ENCODE measurements around the gene DISP3. TPM values are rescaled to one million over a fixed set of nuclear protein-coding genes. Genes with fewer than 3 reads are reported as not detected.

Gene DISP3
- total RNA-seq, 3 donors from 2014 or later (not counting 1 experiment from before 2014, with no cell fraction given), result 0.24 to 0.68 (median 0.60) TPM

DNA sequence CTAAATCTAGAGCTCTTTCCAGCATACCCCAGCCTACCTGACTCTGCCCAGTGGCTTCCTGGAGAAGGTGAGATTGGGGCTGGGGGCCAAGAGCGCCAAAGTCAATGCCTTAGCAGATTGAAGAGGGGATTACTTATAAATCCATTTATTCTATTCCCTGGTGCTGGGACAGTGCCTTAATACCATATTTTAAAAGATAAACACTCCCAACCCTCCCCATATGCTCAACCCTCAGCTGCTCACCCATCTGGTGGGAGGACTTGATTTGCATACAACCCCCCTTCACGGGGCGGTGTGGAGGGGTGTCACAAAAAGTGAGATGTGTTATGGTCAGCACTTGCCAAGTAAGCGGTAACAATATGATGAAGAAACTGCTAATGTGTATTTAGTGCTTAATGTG lies 3.2 kb upstream of the DISP3 start:
- peaks cover 14 to 24% of the 10 kb centered on the region in 2 donors for H3K27me3 Mint-ChIP-seq (ENCODE audit: low read depth in 2 of 2)
- peaks cover 5 to 17% of the 10 kb centered on the region in 2 donors for H3K4me1 Mint-ChIP-seq
- DNase-seq (no peak), ATAC-seq (no peak)
- 76% methylated on average over 3 of the region's 4 CpGs for WGBS (ENCODE audit: insufficient coverage)
- H3K27ac Mint-ChIP-seq, result no peak overlapping the region
- peaks cover 20% of the 10 kb centered on the region for H3K27me3 ChIP-seq (ENCODE audit: control insufficient read depth, insufficient read depth, low read length)
- no peak overlapping the region for H3K27ac ChIP-seq (ENCODE audit: low read length)
- no peak overlapping the region for H3K4me3 Mint-ChIP-seq
- no peaks in the 10 kb centered on the region for H3K9me3 Mint-ChIP-seq
- H3K36me3 Mint-ChIP-seq, result no peaks in the 10 kb centered on the region
- TF ChIP-seq, protein P1, sequence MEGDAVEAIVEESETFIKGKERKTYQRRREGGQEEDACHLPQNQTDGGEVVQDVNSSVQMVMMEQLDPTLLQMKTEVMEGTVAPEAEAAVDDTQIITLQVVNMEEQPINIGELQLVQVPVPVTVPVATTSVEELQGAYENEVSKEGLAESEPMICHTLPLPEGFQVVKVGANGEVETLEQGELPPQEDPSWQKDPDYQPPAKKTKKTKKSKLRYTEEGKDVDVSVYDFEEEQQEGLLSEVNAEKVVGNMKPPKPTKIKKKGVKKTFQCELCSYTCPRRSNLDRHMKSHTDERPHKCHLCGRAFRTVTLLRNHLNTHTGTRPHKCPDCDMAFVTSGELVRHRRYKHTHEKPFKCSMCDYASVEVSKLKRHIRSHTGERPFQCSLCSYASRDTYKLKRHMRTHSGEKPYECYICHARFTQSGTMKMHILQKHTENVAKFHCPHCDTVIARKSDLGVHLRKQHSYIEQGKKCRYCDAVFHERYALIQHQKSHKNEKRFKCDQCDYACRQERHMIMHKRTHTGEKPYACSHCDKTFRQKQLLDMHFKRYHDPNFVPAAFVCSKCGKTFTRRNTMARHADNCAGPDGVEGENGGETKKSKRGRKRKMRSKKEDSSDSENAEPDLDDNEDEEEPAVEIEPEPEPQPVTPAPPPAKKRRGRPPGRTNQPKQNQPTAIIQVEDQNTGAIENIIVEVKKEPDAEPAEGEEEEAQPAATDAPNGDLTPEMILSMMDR (IDR thresholded peaks at IDR 0.05), result no peak
- H3K36me3 ChIP-seq (ENCODE audit: control insufficient read depth, insufficient read depth, low read length), result no peaks in the 10 kb centered on the region
- peaks cover 16% of the 10 kb centered on the region for H3K4me1 ChIP-seq (ENCODE audit: control insufficient read depth, insufficient read depth, low read length)
- no peak overlapping the region for H3K4me3 ChIP-seq (ENCODE audit: low read length)
- H3K9me3 ChIP-seq (ENCODE audit: control insufficient read depth, insufficient read depth, low read length), result no peaks in the 10 kb centered on the region
- intact Hi-C loops (cut with micrococcal nuclease), result loop anchor here (5.0 kb wide), 1 partner anchor 138 kb away; no protein-coding TSS in a partner anchor

DNA sequence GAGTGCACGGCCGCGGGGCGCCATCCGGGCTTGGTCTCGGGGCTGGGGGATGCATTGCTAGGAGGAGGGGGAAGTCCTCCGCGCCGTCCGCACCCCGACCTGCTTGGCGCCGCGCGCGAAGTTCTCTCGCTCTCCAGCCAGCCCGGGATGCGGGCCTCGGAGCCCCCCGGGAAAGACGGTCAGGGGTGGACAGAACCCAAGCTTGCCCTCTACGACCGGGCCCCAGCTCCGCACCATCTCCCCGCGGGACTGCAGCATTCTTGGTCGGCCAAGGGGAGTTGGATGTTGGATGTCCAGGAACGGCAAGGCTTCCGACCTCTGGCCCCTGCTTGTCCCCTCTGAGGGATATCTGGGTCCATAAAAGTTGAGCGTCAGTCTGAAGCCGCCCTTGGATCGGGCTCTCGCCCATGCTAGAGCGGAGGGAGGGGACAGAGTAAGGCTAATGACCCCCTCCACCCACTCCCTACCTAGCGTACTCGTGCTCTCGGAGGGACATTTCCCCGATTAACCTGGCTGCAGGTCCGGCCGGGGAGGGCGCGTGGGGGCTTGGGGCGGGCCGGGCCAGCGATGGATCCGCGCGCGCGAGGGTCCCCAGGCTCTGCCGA lies 522 bp downstream of the DISP3 start:
- TF ChIP-seq, protein P1 (IDR thresholded peaks at IDR 0.05), result no peak
- Histone ChIP-seq H3K36me3 (ENCODE audit: control insufficient read depth, insufficient read depth, low read length) (no peaks in the 10 kb centered on the region), H3K4me1 (ENCODE audit: control insufficient read depth, insufficient read depth, low read length) (peaks cover 16% of the 10 kb centered on the region), H3K4me3 (ENCODE audit: low read length) (peak overlapping the region; percentile 39), H3K9me3 (ENCODE audit: control insufficient read depth, insufficient read depth, low read length) (no peaks in the 10 kb centered on the region), H3K27me3 (ENCODE audit: control insufficient read depth, insufficient read depth, low read length) (peaks cover 24% of the 10 kb centered on the region), H3K27ac (ENCODE audit: low read length) (no peak overlapping the region)
- WGBS (ENCODE audit: insufficient coverage), result 2% methylated on average over 52 of the region's 52 CpGs
- intact Hi-C loops (cut with micrococcal nuclease), result loop anchor here (5.0 kb wide), 1 partner anchor 142 kb away; no protein-coding TSS in a partner anchor
- peaks cover 29 to 33% of the 10 kb centered on the region in 2 donors for H3K27me3 Mint-ChIP-seq (ENCODE audit: low read depth in 2 of 2)
- peaks cover 5 to 10% of the 10 kb centered on the region in 2 donors for H3K4me1 Mint-ChIP-seq
- DNase-seq (no peak), ATAC-seq (no peak)
- no peaks in the 10 kb centered on the region for H3K9me3 Mint-ChIP-seq
- no peak overlapping the region for H3K27ac Mint-ChIP-seq
- no peaks in the 10 kb centered on the region for H3K36me3 Mint-ChIP-seq
- H3K4me3 Mint-ChIP-seq, result peak overlapping the region; percentile 82

DNA sequence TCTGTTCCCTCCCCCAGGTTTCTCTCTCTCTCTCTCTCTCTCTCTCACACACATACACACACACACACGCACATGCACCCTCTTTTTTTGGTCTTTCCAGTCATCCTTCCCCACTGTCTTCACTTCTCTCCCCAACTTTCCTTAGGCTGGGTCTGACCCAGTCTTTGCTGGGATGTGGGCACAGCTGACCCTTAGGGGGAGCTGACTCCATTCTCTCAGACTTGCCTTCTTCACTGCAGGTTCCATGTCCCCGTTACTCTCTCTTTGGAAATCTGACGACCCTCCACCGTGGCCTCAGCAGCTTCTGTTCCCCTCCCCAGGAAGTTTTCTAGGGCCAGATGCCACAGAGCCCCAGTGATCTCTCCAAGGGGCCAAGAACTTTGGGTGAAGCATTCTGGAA lies 2.1 kb downstream of the DISP3 start:
- whole genome bisulfite sequencing (ENCODE audit: insufficient coverage), result 42% methylated on average over 4 of the region's 4 CpGs
- H3K4me3 Mint-ChIP-seq, result peak overlapping the region; percentile 74
- H3K4me1 ChIP-seq (ENCODE audit: control insufficient read depth, insufficient read depth, low read length), result peaks cover 16% of the 10 kb centered on the region

More for the DNA sequence above, 2.1 kb downstream of the DISP3 start:
- Histone ChIP-seq H3K27ac (ENCODE audit: low read length) (no peak overlapping the region), H3K27me3 (ENCODE audit: control insufficient read depth, insufficient read depth, low read length) (peaks cover 24% of the 10 kb centered on the region), H3K9me3 (ENCODE audit: control insufficient read depth, insufficient read depth, low read length) (no peaks in the 10 kb centered on the region), H3K4me3 (ENCODE audit: low read length) (no peak overlapping the region), H3K36me3 (ENCODE audit: control insufficient read depth, insufficient read depth, low read length) (no peaks in the 10 kb centered on the region)
- ATAC-seq (no peak), DNase-seq (no peak)
- Mint-ChIP-seq H3K36me3 (no peaks in the 10 kb centered on the region), H3K4me1 (peaks cover 5 to 10% of the 10 kb centered on the region in 2 donors), H3K27me3 (ENCODE audit: low read depth in 2 of 2) (peaks cover 37 to 44% of the 10 kb centered on the region in 2 donors), H3K27ac (no peak overlapping the region), H3K9me3 (no peaks in the 10 kb centered on the region)
- TF ChIP-seq, protein P1 (IDR thresholded peaks at IDR 0.05), result no peak
- intact Hi-C loops (cut with micrococcal nuclease), result no loop called here

Data from natural killer cell (primary cell).